Measurements from ENCODE around the gene ATP5ME. TPM values are rescaled to one million over a fixed set of nuclear protein-coding genes. Genes with fewer than 3 reads are reported as not detected.
A peak's percentile ranks its signal among the peaks of the same experiment; 100 is the strongest.

Gene ATP5ME
- polyA plus RNA-seq, 3 donors = 163 to 397 (median 367) TPM

DNA sequence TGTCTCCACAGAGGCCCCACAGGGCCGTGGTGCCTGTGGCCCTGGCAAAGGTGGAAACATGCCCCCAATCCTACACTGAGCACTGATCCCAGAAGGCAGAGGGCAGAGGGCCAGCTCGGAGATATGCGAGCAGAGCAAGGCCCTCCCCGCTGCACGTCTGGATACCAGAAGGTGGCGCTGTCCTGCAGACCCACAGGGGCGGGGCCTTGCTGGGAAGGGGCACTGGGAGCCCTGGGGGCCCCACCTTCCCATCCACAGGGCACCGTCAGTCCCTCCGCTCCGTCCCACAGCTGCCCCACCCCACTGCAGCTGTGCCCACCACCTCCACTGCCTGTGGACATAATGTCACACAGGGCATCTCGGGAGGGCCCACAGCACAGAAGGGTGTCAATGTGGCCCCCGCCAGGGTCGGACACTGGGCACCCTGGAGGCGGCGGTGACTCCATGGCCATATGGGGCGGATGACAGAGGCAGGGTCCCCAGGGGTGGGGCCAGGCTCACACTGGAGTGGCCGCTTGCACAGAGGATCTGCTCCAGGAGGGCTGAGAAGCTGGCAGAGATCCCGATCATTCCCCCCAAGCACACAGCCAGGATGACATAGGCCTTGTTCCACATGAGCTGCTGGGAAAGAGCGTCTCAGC is 10.0 kb upstream of the ATP5ME start:
- Histone ChIP-seq H3K4me3 (replicated peaks in 1 of 3; ENCODE audit: low read depth in 2 of 3, low read length in 3 of 3) (no peak overlapping the region), H3K4me1 (ENCODE audit: control insufficient read depth in 1 of 2, insufficient read depth in 2 of 2, low read length in 2 of 2) (peaks cover 47 to 56% of the 10 kb centered on the region in 2 donors), H3K4me2 (replicated peaks; ENCODE audit: extremely low read depth, low read length, poor library complexity, severe bottlenecking) (no peak overlapping the region), H3K9me3 (replicated peaks in 1 of 2; ENCODE audit: control insufficient read depth in 1 of 2, insufficient read depth in 1 of 2, low read length in 2 of 2) (no peaks in the 10 kb centered on the region), H4K20me1 (ENCODE audit: insufficient read depth, low read length) (peaks cover 45% of the 10 kb centered on the region), H3K27me3 (ENCODE audit: control insufficient read depth in 2 of 2, insufficient read depth in 2 of 2, low read length in 2 of 2) (no peaks in the 10 kb centered on the region), H3K79me2 (ENCODE audit: insufficient read depth, low read length) (peaks cover 26% of the 10 kb centered on the region), H2AFZ (ENCODE audit: insufficient read depth, low read depth, low read length, poor library complexity, severe bottlenecking) (no peak overlapping the region), H3K9ac (ENCODE audit: insufficient read depth, low read length, poor library complexity, severe bottlenecking) (no peak overlapping the region), H3K27ac (ENCODE audit: low read depth in 1 of 2, low read length in 2 of 2) (peak overlapping the region in 1 of 2 donors; percentile 5), H3K36me3 (replicated peaks in 1 of 2; ENCODE audit: control insufficient read depth in 1 of 2, insufficient read depth in 2 of 2, low read length in 2 of 2) (peaks cover 4 to 18% of the 10 kb centered on the region in 2 donors)
- DNase-seq = peak; percentile 50 to 62 (median 54)
- Mint-ChIP-seq H3K27ac (peak overlapping the region in 3 of 7 donors; percentile 25 to 48 (median 33)), H3K27me3 (ENCODE audit: low read depth in 3 of 3) (peaks cover 1 to 13% (median 8%) of the 10 kb centered on the region in 3 donors), H3K9me3 (peaks cover 0 to 2% (median 0%) of the 10 kb centered on the region in 7 donors), H3K4me1 (peaks cover 45% of the 10 kb centered on the region), H3K36me3 (peaks cover 12 to 23% of the 10 kb centered on the region in 2 donors), H3K4me3 (no peak overlapping the region)
- intact Hi-C loops (cut with micrococcal nuclease) = loop anchor here in 1 of 2 donors (5.0 to 10.0 kb wide), 2 partner anchors 98 to 349 kb away; partner anchors contain the start of gene ZNF141
- TF ChIP-seq, protein P1, sequence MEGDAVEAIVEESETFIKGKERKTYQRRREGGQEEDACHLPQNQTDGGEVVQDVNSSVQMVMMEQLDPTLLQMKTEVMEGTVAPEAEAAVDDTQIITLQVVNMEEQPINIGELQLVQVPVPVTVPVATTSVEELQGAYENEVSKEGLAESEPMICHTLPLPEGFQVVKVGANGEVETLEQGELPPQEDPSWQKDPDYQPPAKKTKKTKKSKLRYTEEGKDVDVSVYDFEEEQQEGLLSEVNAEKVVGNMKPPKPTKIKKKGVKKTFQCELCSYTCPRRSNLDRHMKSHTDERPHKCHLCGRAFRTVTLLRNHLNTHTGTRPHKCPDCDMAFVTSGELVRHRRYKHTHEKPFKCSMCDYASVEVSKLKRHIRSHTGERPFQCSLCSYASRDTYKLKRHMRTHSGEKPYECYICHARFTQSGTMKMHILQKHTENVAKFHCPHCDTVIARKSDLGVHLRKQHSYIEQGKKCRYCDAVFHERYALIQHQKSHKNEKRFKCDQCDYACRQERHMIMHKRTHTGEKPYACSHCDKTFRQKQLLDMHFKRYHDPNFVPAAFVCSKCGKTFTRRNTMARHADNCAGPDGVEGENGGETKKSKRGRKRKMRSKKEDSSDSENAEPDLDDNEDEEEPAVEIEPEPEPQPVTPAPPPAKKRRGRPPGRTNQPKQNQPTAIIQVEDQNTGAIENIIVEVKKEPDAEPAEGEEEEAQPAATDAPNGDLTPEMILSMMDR (IDR thresholded peaks at IDR 0.05) = peak; percentile 97
- WGBS (ENCODE audit: insufficient coverage) = 48% methylated on average over 19 of the region's 19 CpGs

GRCh38 chr4:683247-683897 is 9.3 kb upstream of the ATP5ME start:
- TF ChIP-seq, protein P1 (IDR thresholded peaks at IDR 0.05) = no peak
- Histone ChIP-seq H3K4me1 (ENCODE audit: control insufficient read depth in 1 of 2, insufficient read depth in 2 of 2, low read length in 2 of 2) (peaks cover 43 to 50% of the 10 kb centered on the region in 2 donors), H3K9ac (ENCODE audit: insufficient read depth, low read length, poor library complexity, severe bottlenecking) (no peak overlapping the region), H2AFZ (ENCODE audit: insufficient read depth, low read depth, low read length, poor library complexity, severe bottlenecking) (no peak overlapping the region), H3K27me3 (ENCODE audit: control insufficient read depth in 2 of 2, insufficient read depth in 2 of 2, low read length in 2 of 2) (no peaks in the 10 kb centered on the region), H3K79me2 (ENCODE audit: insufficient read depth, low read length) (peaks cover 19% of the 10 kb centered on the region), H4K20me1 (ENCODE audit: insufficient read depth, low read length) (peaks cover 45% of the 10 kb centered on the region), H3K4me3 (replicated peaks in 1 of 3; ENCODE audit: low read depth in 2 of 3, low read length in 3 of 3) (no peak overlapping the region), H3K9me3 (replicated peaks in 1 of 2; ENCODE audit: control insufficient read depth in 1 of 2, insufficient read depth in 1 of 2, low read length in 2 of 2) (no peaks in the 10 kb centered on the region), H3K27ac (ENCODE audit: low read depth in 1 of 2, low read length in 2 of 2) (peak overlapping the region in 1 of 2 donors; percentile 5), H3K4me2 (replicated peaks; ENCODE audit: extremely low read depth, low read length, poor library complexity, severe bottlenecking) (no peak overlapping the region), H3K36me3 (replicated peaks in 1 of 2; ENCODE audit: control insufficient read depth in 1 of 2, insufficient read depth in 2 of 2, low read length in 2 of 2) (peaks cover 4 to 18% of the 10 kb centered on the region in 2 donors)
- Mint-ChIP-seq H3K9me3 (peaks cover 0 to 2% (median 0%) of the 10 kb centered on the region in 7 donors), H3K27ac (peak overlapping the region in 2 of 7 donors; percentile 33 to 48), H3K27me3 (ENCODE audit: low read depth in 3 of 3) (peaks cover 5 to 19% (median 8%) of the 10 kb centered on the region in 3 donors), H3K4me1 (peaks cover 42% of the 10 kb centered on the region), H3K4me3 (no peak overlapping the region), H3K36me3 (peaks cover 12 to 23% of the 10 kb centered on the region in 2 donors)
- 60% methylated on average over 20 of the region's 25 CpGs for WGBS (ENCODE audit: insufficient coverage)
- intact Hi-C loops (cut with micrococcal nuclease) = loop anchor here in 1 of 2 donors (5.0 to 10.0 kb wide), 2 partner anchors 99 to 349 kb away; partner anchors contain the start of gene ZNF141
- DNase-seq = no peak
